RCC 7860 (cell line): ENCODE data around the gene ZFYVE21.

Source experiments
- DNase-seq: peaks from one replicate; pipeline ENCODE4 v3.0.0-alpha.2; 2015; ENCODE audit warnings: low spot score
- FAIRE-seq: peaks from 2 replicates; lab custom pipeline; 2012; peaks lifted over from hg19 to GRCh38; lab: Jason Lieb, UNC

The ZFYVE21 gene

GRCh38 chr14:103715052-103716000 lies at the start of gene ZFYVE21, which contains the start of gene XRCC3:
Gene ZFYVE21 (plus strand): TSS chr14:103715810. CDS start chr14:103715842, 32 bp downstream.
Gene XRCC3 (minus strand): TSS chr14:103715451. CDS start chr14:103711087, 4,364 bp downstream.
- peak; percentile 85 for FAIRE-seq
- DNase-seq: peak; percentile 94

DNA sequence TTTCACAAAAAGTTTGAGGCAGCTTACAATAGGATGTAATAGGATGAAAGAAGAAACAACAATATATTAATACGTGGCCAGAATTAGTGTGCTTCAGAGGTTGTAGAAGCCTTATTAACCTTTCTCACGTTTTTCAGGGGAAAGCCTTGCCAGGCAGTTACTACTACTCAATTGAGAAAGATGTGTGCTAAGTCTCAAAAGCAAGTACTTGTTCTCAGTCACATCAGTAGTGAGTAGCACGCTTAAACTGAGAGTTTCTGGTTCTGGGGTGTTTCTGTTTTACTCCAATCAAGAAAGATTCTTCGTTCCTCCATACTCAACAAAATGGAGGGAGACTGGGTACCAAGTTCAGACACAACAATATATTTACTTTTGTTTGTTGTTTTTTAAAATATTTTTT lies 47.9 kb upstream of the ZFYVE21 start:
- DNase-seq: no peak
- no peak for FAIRE-seq

GRCh38 chr14:103668117-103668516 lies 47.5 kb upstream of the ZFYVE21 start:
- no peak for DNase-seq
- no peak for FAIRE-seq

- FAIRE-seq: no peak
- DNase-seq: no peak
These were observed 46.2 kb upstream of the ZFYVE21 start for GRCh38 chr14:103669370-103669769.

GRCh38 chr14:103671911-103672310 lies 43.7 kb upstream of the ZFYVE21 start:
- DNase-seq (no peak), FAIRE-seq (no peak)

GRCh38 chr14:103675957-103676356 lies 39.7 kb upstream of the ZFYVE21 start:
- DNase-seq (no peak), FAIRE-seq (no peak)

DNA sequence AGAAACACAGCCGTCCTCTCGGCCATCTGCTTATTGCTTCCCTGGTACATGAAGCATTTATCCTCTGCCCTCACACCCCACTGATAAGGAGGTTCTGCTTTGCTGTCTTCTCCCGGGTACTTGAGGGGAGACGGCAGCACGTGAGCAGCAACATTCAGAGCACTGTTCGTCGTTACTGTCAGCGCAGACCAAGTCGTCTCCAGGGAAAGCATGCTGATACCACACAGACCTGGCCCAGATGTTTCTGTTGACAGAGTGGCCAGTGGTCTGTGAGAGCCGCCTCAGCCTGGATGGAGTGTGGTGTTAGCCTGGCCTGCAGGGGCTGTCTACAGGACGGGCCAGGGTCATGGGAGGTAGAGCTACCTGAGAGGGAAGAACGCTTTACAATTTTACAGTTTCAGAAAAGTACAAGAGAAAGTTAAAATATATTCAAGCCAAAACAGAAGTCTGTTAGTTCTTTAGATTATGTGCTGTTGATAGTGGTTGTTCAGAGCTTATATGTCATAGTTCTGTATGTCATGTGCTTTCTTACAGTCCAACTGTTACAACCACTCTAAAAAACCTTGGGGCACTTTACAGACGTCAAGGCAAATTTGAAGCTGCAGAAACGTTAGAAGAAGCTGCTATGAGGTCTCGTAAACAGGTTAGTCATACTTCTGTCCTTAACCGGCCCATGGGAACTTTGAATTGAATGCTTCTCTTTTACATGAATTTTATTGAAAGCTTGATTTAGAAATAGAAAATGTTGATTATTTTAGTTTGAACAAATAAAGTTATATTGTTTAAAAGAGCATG lies 38.5 kb upstream of the ZFYVE21 start:
- no peak for FAIRE-seq
- DNase-seq: no peak

GRCh38 chr14:103679351-103679750 lies 36.3 kb upstream of the ZFYVE21 start:
- FAIRE-seq (no peak), DNase-seq (no peak)

DNA sequence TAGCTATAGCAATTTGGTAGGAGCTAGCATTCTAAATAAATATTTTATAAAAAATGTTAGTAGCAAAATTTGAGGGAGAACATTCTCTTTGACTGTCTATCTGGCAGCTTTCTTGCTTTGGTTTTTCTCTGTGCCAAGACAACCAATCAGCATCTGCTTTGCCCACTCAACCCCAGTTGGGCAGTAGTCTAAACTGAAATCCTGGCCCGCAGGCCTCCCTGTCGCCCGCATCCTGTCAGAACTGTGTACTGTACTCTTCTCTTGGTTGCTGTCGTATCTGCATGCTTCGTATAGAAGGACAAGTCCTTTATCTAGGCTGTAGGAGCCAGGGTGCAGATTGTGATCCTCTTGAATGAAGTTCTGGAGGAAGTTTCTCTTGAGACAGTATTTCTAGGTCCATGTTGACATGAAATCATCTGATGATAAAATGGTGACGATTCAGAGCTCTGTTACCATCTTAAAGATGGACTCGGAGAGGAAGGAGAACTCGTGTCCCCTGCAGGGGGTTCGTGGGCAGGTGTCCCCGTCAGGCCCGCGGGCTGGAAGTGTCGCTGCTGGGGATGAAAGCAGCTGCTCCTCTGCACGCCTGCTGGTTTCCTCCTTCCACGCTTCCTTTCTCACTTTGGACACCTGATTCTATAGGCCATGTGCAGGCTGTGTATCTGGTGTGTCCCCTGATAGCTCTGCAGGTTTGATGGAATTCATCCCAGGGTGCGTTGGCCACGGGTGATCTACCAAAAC lies 34.9 kb upstream of the ZFYVE21 start:
- FAIRE-seq (no peak), DNase-seq (no peak)

GRCh38 chr14:103683139-103683538 lies 32.5 kb upstream of the ZFYVE21 start:
- FAIRE-seq (no peak), DNase-seq (no peak)

DNA sequence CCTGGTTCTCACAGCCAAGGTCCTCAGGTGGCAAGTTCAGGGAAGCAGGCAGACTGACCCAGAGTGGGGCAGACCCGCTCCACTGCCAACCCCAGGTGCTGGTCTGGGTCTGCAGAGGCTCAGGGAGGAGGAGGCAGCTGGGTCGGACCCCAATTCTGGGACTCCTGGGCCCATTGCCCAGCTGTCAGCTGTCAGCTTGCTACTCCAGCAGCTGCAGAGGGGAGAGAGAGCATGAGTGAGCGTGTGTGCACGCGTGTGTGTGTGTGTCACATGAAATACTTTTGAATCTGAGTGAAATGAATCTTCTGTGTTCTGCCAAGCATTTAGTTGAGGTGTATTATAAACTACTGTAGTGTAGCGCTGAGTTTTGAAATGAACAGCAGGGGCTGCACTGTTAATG lies 31.1 kb upstream of the ZFYVE21 start:
- FAIRE-seq (no peak), DNase-seq (no peak)

DNA sequence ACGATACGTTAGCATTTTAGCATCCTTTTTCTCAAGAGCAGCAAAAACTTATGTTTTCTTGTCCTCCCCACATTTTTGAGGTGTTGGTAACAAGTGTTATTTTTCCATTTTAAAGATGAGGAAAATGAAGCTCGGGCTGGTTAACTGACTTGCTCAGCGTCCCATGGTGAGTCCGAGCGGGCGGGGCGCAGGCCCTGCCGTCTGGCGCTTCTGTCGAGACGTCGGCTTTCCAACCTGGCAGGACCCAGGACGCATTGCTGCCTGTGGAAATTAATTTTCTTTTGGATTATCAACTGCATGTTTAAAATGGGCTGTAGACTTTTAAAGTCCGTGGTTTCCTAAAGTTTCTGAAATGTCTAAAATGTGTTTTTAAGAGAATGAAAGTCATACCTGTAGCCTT lies 30.7 kb upstream of the ZFYVE21 start:
- FAIRE-seq (no peak), DNase-seq (no peak)

GRCh38 chr14:103685276-103686211 lies 30.1 kb upstream of the ZFYVE21 start:
- FAIRE-seq (no peak), DNase-seq (peak; percentile 11)

DNA sequence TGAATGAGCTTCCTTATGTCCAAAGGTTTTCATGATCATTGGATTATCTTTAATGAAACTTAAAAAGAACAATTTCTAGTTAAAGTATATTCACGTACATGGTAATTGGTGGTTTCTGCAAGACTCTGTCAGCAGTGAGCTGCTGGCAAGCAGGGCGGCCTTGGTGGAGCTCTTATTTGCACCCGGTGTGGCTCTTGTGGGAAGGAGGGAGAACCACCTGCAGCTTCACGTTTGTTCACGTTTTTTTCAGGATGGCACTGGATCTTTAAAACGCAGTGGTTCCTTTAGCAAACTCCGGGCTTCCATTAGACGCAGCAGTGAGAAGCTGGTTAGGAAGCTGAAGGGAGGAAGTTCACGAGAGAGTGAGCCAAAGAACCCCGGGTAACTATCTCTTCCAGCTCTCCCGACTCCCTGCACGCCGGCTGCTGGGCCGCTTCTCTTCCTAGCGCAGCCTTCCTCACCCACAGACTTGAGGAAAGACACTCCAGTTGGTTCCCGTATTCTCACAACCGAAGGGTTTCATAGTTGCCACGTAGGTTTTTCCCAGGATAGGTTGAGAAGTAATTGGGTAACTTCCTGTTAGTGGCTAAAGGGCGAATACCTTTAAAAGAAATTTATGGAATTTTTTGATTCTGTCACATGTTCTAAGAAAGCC lies 28.7 kb upstream of the ZFYVE21 start:
- DNase-seq: no peak
- no peak for FAIRE-seq

DNA sequence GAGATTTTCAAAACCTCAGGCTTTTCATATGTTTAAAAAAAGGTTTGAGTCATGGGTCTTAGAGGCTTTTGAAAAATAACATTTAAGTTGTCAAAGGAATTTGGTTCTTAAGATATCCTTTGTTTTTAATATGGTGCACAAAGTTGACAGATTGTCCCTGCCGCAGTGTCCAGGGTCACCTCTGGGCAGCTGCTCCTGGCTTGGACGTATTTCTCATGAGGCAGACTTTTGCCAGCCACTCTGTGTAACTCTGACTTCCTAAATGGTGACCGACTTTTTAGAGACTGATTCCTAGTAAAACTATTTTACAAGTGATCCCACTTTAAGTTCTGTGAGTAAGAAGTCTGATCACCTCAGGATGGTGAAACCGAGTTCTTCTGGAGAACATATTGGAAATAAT lies 27.9 kb upstream of the ZFYVE21 start:
- FAIRE-seq: no peak
- no peak for DNase-seq

GRCh38 chr14:103688441-103688840 lies 27.2 kb upstream of the ZFYVE21 start:
- no peak for DNase-seq
- no peak for FAIRE-seq

- FAIRE-seq (no peak), DNase-seq (no peak)
These were observed 26.4 kb upstream of the ZFYVE21 start for GRCh38 chr14:103688906-103689902.

DNA sequence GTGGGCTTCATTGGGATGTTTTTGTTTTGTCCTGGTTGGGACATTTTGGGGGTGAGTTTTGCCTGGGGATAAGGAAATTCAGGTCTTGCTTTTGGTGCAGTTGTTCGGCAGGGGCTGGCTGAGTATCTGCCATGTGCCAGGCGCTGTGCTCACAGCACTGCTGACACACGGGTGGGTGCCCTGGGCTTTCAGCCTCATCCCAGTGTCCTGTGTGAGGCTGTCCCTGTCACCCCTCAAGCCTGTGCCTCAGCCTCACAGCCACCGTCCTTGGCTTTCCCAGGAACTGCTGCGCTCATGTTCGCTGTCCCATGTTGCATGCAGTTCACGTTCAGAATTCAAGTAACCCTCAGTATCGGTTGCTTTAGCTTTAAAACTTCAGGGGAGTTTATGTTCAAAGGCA lies 25.3 kb upstream of the ZFYVE21 start:
- FAIRE-seq (no peak), DNase-seq (no peak)
